Mucosa of descending colon (tissue), 3 donors: ENCODE measurements around the gene SSTR5. TPM values are rescaled to one million over a fixed set of nuclear protein-coding genes. Genes with fewer than 3 reads are reported as not detected.

Experiments
- ATAC-seq: fragments of 200-7000 bp; cut with Tn5 transposase; one replicate; pipeline ENCODE4 v1.9.1; 2020; ENCODE audit warnings: mild to moderate bottlenecking, moderate library complexity
- DNase-seq, 3 donors: peaks; one replicate each; pipeline ENCODE4 v3.0.0-alpha.2; 2020
- H3K36me3 ChIP-seq: fragments of 200-600 bp; one replicate; pipeline ENCODE4 v1.8.0; 2021; ENCODE audit warnings: low read depth, mild to moderate bottlenecking
- H3K4me1 ChIP-seq: fragments of 200-600 bp; one replicate; pipeline ENCODE4 v1.8.0; 2021; ENCODE audit warnings: low read depth, mild to moderate bottlenecking
- H3K4me3 ChIP-seq: fragments of 200-600 bp; one replicate; pipeline ENCODE4 v1.8.0; 2021; ENCODE audit warnings: mild to moderate bottlenecking
- H3K9me3 ChIP-seq: fragments of 200-600 bp; one replicate; pipeline ENCODE4 v1.8.0; 2021; ENCODE audit warnings: mild to moderate bottlenecking
- intact Hi-C, 2 donors: fragments of 100-400 bp; cut with DNase I in 1 of 2; cut with micrococcal nuclease in 1 of 2; formaldehyde crosslinking; loops; one replicate each; pipeline versions ENCODE4 v1.11.0 to v1.11.1; 2022; cut with DNase I, micrococcal nuclease
- total RNA-seq, 3 donors: library from RNA; stranded (reverse); fragmentation: NEBNext Ultra II Directional in 2 of 3; extraction: Animal tissue kit (Norgen Biotek cat#: 25700) in 2 of 3; gene quantifications; one replicate each; pipeline versions ENCODE4 v1.2.1 to v1.2.4, GENCODE V29; 2021 to 2023
- TF ChIP-seq, protein P1 (sequence below): fragments of 200-600 bp; IDR thresholded peaks from one replicate; pipeline ENCODE4 v1.8.0; 2022; ENCODE audit warnings: antibody characterized with exemption, mild to moderate bottlenecking
- donor health status: DM: no; HTN: no; CAD: no; lungs with moderate emphysema.
- donor health status: DM: no; HTN: no; CAD: no.
- donor health status: DM: no; HTN: yes; CAD: no.

SSTR5 gene
- total RNA-seq, 3 donors from 2014 or later: not detected

DNA sequence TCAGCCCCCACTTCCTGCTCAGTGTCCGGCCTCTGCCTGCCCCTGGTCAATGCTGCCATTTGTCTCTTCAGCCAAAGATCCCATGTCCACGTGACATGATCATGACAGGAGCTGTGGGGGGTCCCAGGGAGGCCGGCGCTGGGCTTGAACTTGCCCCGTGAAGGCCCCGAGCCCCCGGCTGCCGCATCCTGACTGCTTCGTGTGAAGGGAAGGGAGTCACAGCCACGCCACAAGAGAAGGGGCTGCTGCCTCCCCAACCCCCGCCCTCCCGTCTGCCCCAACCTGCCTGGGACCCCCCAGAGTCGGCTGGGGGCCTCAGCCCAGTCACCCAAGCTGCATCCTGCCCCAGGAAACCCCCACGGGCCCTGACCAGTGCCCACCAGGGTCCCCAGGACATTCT, 14.3 kb upstream of the SSTR5 start:
- H3K4me1 ChIP-seq: no peaks in the 10 kb centered on the region
- intact Hi-C loops: loop anchor here in 1 of 2 donors (10.0 kb wide), 2 partner anchors 243 to 343 kb away; partner anchors contain the start of gene METRN
- ATAC-seq: no peak
- TF ChIP-seq, protein P1, sequence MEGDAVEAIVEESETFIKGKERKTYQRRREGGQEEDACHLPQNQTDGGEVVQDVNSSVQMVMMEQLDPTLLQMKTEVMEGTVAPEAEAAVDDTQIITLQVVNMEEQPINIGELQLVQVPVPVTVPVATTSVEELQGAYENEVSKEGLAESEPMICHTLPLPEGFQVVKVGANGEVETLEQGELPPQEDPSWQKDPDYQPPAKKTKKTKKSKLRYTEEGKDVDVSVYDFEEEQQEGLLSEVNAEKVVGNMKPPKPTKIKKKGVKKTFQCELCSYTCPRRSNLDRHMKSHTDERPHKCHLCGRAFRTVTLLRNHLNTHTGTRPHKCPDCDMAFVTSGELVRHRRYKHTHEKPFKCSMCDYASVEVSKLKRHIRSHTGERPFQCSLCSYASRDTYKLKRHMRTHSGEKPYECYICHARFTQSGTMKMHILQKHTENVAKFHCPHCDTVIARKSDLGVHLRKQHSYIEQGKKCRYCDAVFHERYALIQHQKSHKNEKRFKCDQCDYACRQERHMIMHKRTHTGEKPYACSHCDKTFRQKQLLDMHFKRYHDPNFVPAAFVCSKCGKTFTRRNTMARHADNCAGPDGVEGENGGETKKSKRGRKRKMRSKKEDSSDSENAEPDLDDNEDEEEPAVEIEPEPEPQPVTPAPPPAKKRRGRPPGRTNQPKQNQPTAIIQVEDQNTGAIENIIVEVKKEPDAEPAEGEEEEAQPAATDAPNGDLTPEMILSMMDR: no peak
- no peak overlapping the region for H3K4me3 ChIP-seq
- H3K36me3 ChIP-seq: no peaks in the 10 kb centered on the region
- no peaks in the 10 kb centered on the region for H3K9me3 ChIP-seq
- DNase-seq: no peak

DNA sequence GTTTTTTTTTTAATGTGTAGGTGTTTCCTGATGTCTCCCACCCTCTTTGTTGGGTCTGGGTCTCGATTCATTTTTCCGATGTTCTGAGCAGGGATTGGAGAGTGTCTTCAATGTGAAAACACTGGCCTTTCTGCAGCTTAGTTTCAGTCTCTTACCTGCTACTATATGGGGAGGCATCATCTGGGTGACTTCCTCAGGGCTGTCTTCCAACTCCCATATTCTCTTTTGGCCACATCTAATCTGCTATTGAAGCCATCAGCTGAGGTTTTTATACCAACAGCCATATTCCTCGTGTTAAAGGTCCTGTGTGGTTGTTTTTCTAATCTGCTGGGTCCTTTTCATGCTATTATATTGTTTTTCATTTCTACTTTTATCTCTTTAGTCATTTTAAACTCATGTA, 13.2 kb upstream of the SSTR5 start:
- Histone ChIP-seq H3K4me1 (no peaks in the 10 kb centered on the region), H3K9me3 (no peaks in the 10 kb centered on the region), H3K4me3 (no peak overlapping the region), H3K36me3 (no peaks in the 10 kb centered on the region)
- intact Hi-C loops: loop anchor here in 1 of 2 donors (10.0 kb wide), 2 partner anchors 245 to 345 kb away; partner anchors contain the start of gene METRN
- TF ChIP-seq, protein P1: no peak
- no peak for ATAC-seq
- no peak for DNase-seq

- Histone ChIP-seq H3K9me3 (no peaks in the 10 kb centered on the region), H3K4me1 (no peaks in the 10 kb centered on the region), H3K4me3 (no peak overlapping the region), H3K36me3 (no peaks in the 10 kb centered on the region)
- intact Hi-C loops: no loop called here
- TF ChIP-seq, protein P1: no peak
- ATAC-seq (no peak), DNase-seq (no peak)
Observed at GRCh38 chr16:1060416-1061340, 11.9 kb upstream of the SSTR5 start.

DNA sequence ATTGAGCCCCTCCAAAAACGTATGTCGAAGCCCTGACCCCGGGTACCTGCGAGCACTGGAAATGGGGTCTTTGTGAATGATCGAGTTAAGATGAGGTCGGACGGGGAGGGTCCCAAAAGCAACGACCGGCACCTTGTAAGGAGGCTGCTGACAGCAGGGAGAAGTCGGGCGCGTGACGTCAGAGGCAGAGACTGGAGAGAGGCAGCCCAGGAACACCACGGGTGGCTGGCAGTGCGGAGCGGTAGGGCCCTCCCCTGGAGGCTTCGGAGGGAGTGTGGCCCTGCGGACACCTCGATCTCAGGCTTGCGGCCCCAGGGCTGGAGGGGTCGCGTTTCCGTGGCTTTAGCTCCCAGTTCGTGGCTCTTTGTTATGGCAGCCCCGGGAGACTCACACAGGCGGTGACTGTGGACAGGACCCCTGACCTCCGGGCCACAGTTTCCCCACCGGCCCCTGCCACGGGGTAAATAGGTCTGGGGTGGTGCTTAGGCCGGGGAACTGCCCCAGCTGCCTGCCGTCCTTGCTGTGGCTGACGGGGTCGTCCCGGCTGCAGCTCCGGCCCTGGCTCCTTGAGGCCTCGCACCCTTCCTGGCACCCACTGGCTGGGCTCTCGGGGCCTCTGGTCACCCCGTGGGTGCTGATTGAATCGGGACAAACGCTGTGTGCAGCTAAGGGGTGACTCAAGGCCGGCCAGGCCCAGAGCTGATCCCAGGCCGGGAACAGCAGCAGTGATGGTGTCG, 10.6 kb upstream of the SSTR5 start:
- Histone ChIP-seq H3K36me3 (no peaks in the 10 kb centered on the region), H3K4me3 (no peak overlapping the region), H3K4me1 (no peaks in the 10 kb centered on the region), H3K9me3 (no peaks in the 10 kb centered on the region)
- DNase-seq (no peak), ATAC-seq (no peak)
- intact Hi-C loops: no loop called here
- TF ChIP-seq, protein P1: no peak

DNA sequence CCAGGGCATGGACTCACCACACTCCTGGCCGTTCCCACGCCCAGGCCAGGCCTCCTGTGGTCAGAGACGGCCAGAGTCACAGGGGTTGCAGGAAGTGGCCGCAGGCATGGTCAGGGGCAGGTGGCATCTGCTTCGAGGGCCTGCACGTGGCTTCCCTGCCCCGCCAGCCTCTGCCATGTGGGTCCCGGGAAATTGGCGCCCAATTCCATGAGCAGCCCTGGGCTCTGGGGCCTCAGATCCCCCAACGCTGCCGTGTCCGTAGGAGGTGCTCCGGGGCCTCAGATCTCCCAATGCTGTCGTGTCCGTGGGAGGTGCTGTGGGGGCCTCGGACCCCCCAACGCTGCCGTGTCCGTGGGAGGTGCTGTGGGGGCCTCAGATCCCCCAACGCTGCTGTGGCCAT, 9.7 kb upstream of the SSTR5 start:
- H3K4me1 ChIP-seq: no peaks in the 10 kb centered on the region
- TF ChIP-seq, protein P1: no peak
- DNase-seq (no peak), ATAC-seq (no peak)
- no peak overlapping the region for H3K4me3 ChIP-seq
- H3K36me3 ChIP-seq: no peaks in the 10 kb centered on the region
- no peaks in the 10 kb centered on the region for H3K9me3 ChIP-seq
- intact Hi-C loops: no loop called here
